MM.1S (cell line): Measurements from ENCODE around the gene CEP164.

Experiments
- DNase-seq: peaks from one replicate; pipeline ENCODE4 v3.0.0-alpha.2; 2015
- H2AFZ ChIP-seq: fragments of 300-600 bp; sonication (generic); 2 replicates; pipeline ENCODE4 v1.6.0; 2016; ENCODE audit warnings: antibody characterized with exemption, low read length
- H3F3A ChIP-seq: fragments of 300-600 bp; sonication (generic); 2 replicates; pipeline ENCODE4 v1.6.1; 2016; ENCODE audit warnings: mild to moderate bottlenecking, antibody characterized with exemption, low read length, moderate library complexity, mixed read lengths; ENCODE audit not compliant: insufficient read depth
- H3K27ac ChIP-seq: fragments of 300-600 bp; sonication (generic); 2 replicates; pipeline ENCODE4 v1.5.1; 2016; ENCODE audit warnings: mild to moderate bottlenecking, low read length
- H3K27me3 ChIP-seq: fragments of 300-600 bp; sonication (generic); replicated peaks from 2 replicates; pipeline ENCODE4 v1.6.0; 2016; ENCODE audit warnings: low read length; ENCODE audit not compliant: insufficient read depth
- H3K36me3 ChIP-seq: fragments of 300-600 bp; sonication (generic); replicated peaks from 2 replicates; pipeline ENCODE4 v1.6.1; 2016; ENCODE audit warnings: mild to moderate bottlenecking, low read length, mixed read lengths; ENCODE audit not compliant: insufficient read depth
- H3K4me1 ChIP-seq: fragments of 300-600 bp; sonication (generic); 2 replicates; pipeline ENCODE4 v1.6.1; 2016; ENCODE audit warnings: low read length, mixed read lengths
- H3K4me2 ChIP-seq: fragments of 300-600 bp; sonication (generic); 2 replicates; pipeline ENCODE4 v1.6.0; 2016; ENCODE audit warnings: low read depth, low read length
- H3K4me3 ChIP-seq: fragments of 300-600 bp; sonication (generic); 2 replicates; pipeline ENCODE4 v1.5.1; 2016; ENCODE audit warnings: low read length, mixed read lengths
- H3K79me2 ChIP-seq: fragments of 300-600 bp; sonication (generic); 2 replicates; pipeline ENCODE4 v1.6.1; 2016; ENCODE audit warnings: mixed run types, low read length, mixed read lengths
- H3K9ac ChIP-seq: fragments of 300-600 bp; sonication (generic); 2 replicates; pipeline ENCODE4 v1.6.1; 2016; ENCODE audit warnings: low read length, mixed read lengths
- H3K9me2 ChIP-seq: fragments of 300-600 bp; sonication (generic); replicated peaks from 2 replicates; pipeline ENCODE4 v1.6.1; 2016; ENCODE audit warnings: mild to moderate bottlenecking, low read length, mixed read lengths; ENCODE audit not compliant: insufficient read depth
- H3K9me3 ChIP-seq: fragments of 300-600 bp; sonication (generic); replicated peaks from 2 replicates; pipeline ENCODE4 v1.6.1; 2016; ENCODE audit warnings: mild to moderate bottlenecking, low read length, mixed read lengths; ENCODE audit not compliant: insufficient read depth
- H4K20me1 ChIP-seq: fragments of 300-600 bp; sonication (generic); 2 replicates; pipeline ENCODE4 v1.6.1; 2016; ENCODE audit warnings: mild to moderate bottlenecking, low read length, moderate library complexity, mixed read lengths; ENCODE audit not compliant: insufficient read depth
- EZH2 ChIP-seq: fragments of 300-600 bp; sonication (generic); optimal IDR thresholded peaks from 2 replicates; pipeline ENCODE3; 2017; ENCODE audit warnings: low read depth, mild to moderate bottlenecking, antibody characterized with exemption, low read length, mixed read lengths
- EZH2phosphoT487 ChIP-seq: fragments of 300-600 bp; sonication (generic); IDR thresholded peaks from 2 replicates; pipeline ENCODE4 v1.6.1; 2018; ENCODE audit warnings: antibody characterized with exemption, low read length
- TF ChIP-seq, protein P1 (sequence below): fragments of 300-600 bp; sonication (generic); IDR thresholded peaks from 2 replicates; pipeline ENCODE4 v1.5.1; 2016; ENCODE audit warnings: antibody characterized with exemption, low read length, mixed read lengths

Gene CEP164

DNA sequence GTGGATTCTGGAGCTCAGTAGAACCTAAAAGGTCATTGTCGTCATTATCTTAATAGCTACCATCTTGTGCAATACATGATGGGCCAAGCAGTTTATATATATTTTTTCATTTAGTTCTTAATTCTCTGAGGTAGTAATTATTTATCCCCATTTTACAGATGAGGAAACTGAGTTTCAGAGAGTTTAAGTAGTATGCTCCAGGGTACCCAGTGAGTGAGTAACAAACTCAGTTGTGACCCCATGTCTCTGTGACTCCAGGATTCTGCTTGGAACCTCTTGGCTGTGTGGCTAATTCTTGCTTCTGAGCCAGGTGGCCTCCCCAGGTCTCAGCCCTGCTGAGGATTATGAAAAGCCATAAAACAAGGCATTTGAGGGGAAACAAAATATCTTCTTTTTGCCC lies 82.6 kb downstream of the CEP164 start:
- Histone ChIP-seq H3K79me2 (no peaks in the 10 kb centered on the region), H3K4me2 (no peak overlapping the region), H3K27me3 (no peaks in the 10 kb centered on the region), H3K27ac (no peak overlapping the region), H3K4me3 (no peak overlapping the region), H3F3A (no peaks in the 10 kb centered on the region), H2AFZ (no peak overlapping the region), H3K36me3 (no peaks in the 10 kb centered on the region), H4K20me1 (no peaks in the 10 kb centered on the region), H3K4me1 (no peaks in the 10 kb centered on the region), H3K9me2 (no peaks in the 10 kb centered on the region), H3K9me3 (no peaks in the 10 kb centered on the region), H3K9ac (no peak overlapping the region)
- DNase-seq, result no peak
- TF ChIP-seq EZH2 (no peak), EZH2phosphoT487 (no peak)
- TF ChIP-seq, protein P1, sequence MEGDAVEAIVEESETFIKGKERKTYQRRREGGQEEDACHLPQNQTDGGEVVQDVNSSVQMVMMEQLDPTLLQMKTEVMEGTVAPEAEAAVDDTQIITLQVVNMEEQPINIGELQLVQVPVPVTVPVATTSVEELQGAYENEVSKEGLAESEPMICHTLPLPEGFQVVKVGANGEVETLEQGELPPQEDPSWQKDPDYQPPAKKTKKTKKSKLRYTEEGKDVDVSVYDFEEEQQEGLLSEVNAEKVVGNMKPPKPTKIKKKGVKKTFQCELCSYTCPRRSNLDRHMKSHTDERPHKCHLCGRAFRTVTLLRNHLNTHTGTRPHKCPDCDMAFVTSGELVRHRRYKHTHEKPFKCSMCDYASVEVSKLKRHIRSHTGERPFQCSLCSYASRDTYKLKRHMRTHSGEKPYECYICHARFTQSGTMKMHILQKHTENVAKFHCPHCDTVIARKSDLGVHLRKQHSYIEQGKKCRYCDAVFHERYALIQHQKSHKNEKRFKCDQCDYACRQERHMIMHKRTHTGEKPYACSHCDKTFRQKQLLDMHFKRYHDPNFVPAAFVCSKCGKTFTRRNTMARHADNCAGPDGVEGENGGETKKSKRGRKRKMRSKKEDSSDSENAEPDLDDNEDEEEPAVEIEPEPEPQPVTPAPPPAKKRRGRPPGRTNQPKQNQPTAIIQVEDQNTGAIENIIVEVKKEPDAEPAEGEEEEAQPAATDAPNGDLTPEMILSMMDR, result no peak

DNA sequence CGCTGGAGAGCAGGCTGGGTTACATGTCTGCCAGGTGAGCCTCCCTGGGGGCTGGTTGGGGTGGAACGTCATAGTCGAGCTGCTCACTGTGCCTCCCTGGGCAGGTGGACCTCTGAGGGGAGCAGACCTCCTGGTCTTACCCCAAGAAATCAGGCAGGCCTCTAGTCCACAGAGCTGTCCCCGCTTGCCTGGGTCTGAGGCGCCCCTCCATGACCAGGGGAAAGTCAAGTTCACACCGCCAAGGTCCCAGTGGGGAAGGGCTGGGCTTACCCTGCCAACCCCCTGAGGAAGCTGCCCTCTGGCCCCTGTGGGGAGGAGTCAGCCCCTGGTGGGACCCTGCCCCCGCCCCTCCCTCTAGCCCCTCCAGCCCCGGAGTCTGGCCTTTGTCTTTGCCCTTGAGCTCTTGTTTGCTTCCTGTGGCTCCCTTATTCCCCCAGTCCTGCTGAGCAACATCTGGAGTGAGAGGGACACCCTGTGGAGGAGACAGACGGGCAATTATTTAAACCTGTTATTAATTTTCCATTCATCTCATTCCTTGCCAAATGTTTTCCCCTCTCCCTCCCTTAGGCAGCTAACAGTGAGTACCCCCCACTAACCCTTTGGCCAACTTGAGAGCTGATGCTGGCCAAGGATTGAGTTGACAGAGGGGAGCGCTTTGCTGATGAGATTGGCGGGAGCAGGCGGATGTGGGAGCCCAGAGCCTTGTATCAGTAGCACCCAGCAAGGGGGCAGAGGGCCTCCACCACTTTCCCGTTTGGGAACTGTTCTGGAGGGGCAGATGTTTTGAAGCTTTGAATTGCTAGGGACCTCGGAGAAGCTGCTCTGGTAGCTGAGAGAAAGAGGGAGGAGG lies 83.4 kb downstream of the CEP164 start:
- no peak for TF ChIP-seq EZH2phosphoT487
- TF ChIP-seq, protein P1, result no peak
- Histone ChIP-seq H3K27ac (no peak overlapping the region), H3K27me3 (no peaks in the 10 kb centered on the region), H3K9me2 (no peaks in the 10 kb centered on the region), H3K4me2 (no peak overlapping the region), H3F3A (no peaks in the 10 kb centered on the region), H3K9ac (no peak overlapping the region), H3K4me3 (no peak overlapping the region), H4K20me1 (no peaks in the 10 kb centered on the region), H3K36me3 (no peaks in the 10 kb centered on the region), H3K9me3 (no peaks in the 10 kb centered on the region), H2AFZ (no peak overlapping the region), H3K79me2 (no peaks in the 10 kb centered on the region), H3K4me1 (no peaks in the 10 kb centered on the region)
- no peak for DNase-seq

DNA sequence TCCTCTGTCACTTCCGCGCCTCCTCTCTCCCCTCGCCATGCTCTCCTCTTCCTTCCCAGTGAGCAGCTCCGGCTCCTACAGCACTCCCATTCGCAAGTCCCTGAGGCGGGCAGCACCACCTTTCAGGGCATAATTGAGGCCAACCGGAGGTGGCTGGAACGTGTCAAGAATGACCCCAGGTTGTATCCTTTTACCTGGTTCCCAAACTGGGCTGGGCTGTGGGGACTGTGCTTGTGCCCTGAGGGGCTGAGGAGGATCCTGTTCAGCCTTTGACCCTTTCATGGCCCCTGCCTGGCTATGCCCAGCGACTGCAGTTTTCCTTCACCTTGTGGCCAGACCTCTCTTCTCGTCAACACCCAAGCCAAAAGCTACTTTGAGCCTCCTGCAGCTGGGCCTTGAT lies 84.1 kb downstream of the CEP164 start:
- DNase-seq, result no peak
- Histone ChIP-seq H3K9me2 (no peaks in the 10 kb centered on the region), H3F3A (no peaks in the 10 kb centered on the region), H3K36me3 (no peaks in the 10 kb centered on the region), H3K4me3 (no peak overlapping the region), H3K4me1 (no peaks in the 10 kb centered on the region), H3K9ac (no peak overlapping the region), H3K9me3 (no peaks in the 10 kb centered on the region), H3K4me2 (no peak overlapping the region), H3K27ac (no peak overlapping the region), H3K79me2 (no peaks in the 10 kb centered on the region), H2AFZ (no peak overlapping the region), H3K27me3 (no peaks in the 10 kb centered on the region), H4K20me1 (no peaks in the 10 kb centered on the region)
- TF ChIP-seq EZH2 (no peak), EZH2phosphoT487 (no peak)
- TF ChIP-seq, protein P1, result no peak
